Adipocyte (in vitro differentiated cells): ENCODE results near the gene TAF1A.

Experiments used
- DNase-seq: peaks from one replicate; pipeline ENCODE4 v3.0.0-alpha.2; 2015; ENCODE audit warnings: low read depth
- H3K27me3 ChIP-seq: replicated peaks from 2 replicates; pipeline ENCODE4 v1.7.0; 2013; ENCODE audit warnings: mild to moderate bottlenecking, low read length, moderate library complexity; ENCODE audit not compliant: control insufficient read depth, insufficient read depth
- H3K36me3 ChIP-seq: 2 replicates; pipeline ENCODE4 v1.7.0; 2013; ENCODE audit warnings: low read length, mild to moderate bottlenecking, moderate library complexity; ENCODE audit not compliant: control insufficient read depth, insufficient read depth, severe bottlenecking
- H3K4me1 ChIP-seq: 2 replicates; pipeline ENCODE4 v1.7.0; 2013; ENCODE audit warnings: mild to moderate bottlenecking, low read length, moderate library complexity; ENCODE audit not compliant: control insufficient read depth, insufficient read depth
- H3K4me3 ChIP-seq: 2 replicates; pipeline ENCODE4 v1.7.0; 2013; ENCODE audit warnings: mild to moderate bottlenecking, low read length, moderate library complexity
- H3K9ac ChIP-seq: 2 replicates; pipeline ENCODE4 v1.7.0; 2013; ENCODE audit warnings: mild to moderate bottlenecking, low read length, moderate library complexity
- H3K9me3 ChIP-seq: 2 replicates; pipeline ENCODE4 v1.7.0; 2013; ENCODE audit warnings: mild to moderate bottlenecking, low read length, moderate library complexity; ENCODE audit not compliant: control insufficient read depth

TAF1A gene

DNA sequence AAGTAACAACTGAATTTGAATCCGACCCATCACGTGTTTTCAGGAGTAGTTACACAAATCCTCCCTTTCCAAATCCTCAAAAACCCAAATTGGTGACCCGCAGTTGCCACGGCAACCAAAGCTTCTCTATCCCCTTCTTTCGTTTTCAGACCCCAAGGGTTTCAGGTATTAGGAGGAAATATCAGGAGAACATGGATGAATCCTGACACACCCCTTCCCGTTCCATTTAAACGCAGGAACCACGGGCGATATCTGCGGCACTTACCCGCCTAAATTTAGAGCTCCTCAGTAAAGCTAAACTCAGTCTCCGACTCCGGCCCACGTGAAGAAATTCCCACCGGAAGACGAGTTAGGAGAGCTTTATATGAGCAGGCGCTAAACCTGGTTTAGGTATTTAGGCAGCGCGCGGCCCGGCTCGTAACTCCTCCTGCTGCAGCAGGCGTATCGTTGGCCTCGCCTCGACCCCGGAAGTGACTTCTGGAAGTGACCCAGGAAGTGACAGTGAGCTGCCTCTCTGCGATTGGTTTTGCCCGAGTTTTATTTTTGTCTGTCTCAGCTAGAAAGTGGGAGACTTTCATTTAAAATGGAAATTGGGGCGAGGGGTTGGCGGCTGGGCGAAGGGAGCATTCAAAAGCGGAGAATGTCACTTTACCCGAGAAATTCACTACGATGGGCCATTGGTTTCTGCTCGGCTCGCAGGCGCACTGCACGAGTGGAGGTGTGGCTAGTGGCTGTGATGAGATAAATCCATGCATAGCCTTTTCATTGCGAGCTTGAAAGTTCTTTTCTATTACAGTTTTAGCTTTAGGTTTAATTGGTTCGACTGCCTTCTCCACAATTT lies at the start of gene TAF1A:
TAF1A (minus strand) TSS at position 472 of the 841 bp plus-strand sequence.
- peaks cover 16% of the 10 kb centered on the region for H3K36me3 ChIP-seq
- DNase-seq, result peak; percentile 93

DNA sequence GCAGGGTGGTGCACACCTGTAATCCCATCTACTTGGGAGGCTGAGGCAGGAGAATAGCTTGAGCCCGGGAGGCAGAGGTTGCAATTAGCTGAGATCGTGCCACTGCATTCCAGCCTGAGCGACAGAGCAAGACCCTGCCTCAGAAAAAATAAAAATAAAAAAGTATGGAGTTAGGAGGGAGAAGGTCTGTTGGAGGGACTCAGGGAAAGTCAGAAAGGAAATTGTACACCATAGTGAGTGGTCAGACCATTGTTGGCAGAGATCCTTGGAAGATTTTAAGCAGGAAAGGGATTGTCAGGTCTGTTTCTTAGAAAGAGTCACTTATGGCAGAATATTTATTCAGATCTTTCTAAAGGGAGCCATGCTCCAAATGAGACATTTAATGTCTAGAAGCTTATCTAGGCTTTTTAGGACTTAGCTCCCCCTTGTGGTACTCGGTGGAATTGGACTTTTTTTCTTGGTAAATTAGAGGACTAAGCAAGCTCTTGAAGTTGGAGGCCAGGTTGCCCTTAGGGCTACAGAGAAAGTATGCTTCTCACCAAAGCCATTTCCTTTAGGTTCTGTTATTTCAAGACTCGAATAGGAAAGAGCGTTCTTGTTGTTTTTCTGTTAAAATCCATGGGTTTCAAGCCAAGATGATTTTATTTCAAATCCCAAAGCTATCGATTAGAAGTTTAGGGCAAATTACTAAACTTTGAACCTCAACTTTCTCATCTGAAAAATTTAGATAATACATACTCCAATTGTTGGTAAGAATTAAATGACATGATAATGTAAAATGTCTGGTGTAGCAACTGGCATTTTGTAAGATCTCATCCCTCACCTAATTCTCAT lies 44.7 kb upstream of the TAF1A start:
- peak; percentile 96 for DNase-seq
- H3K9ac ChIP-seq, result peak overlapping the region; percentile 50
- H3K27me3 ChIP-seq, result no peaks in the 10 kb centered on the region
- no peak overlapping the region for H3K4me3 ChIP-seq
- peaks cover 62% of the 10 kb centered on the region for H3K36me3 ChIP-seq
- no peaks in the 10 kb centered on the region for H3K9me3 ChIP-seq
- peaks cover 7% of the 10 kb centered on the region for H3K4me1 ChIP-seq

More for the DNA sequence above, at the start of gene TAF1A:
- Histone ChIP-seq H3K4me1 (peaks cover 16% of the 10 kb centered on the region), H3K4me3 (peak within 1 kb of the TSS; percentile 97), H3K9me3 (no peaks in the 10 kb centered on the region), H3K9ac (peak within 1 kb of the TSS; percentile 91), H3K27me3 (no peaks in the 10 kb centered on the region)

DNA sequence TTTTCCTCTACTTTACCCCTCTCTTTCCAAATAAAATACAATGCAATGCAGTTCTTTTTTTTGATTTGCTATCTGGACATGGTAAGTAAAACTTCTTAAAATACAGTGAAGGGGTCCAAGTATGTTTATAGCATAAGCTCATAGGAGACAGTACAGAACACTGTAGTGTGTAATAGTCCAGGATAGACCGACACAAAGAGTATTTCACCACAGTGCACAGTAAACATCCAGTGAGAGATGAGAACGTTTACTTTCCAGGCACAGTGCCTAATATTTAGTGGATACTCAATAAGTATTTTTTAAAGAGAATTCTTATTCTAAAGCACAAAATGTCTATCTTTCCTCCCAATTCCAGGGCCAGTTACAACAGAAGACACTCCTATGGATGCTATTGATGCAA lies 43.0 kb upstream of the TAF1A start:
- peaks cover 66% of the 10 kb centered on the region for H3K36me3 ChIP-seq
- no peaks in the 10 kb centered on the region for H3K9me3 ChIP-seq
- peaks cover 8% of the 10 kb centered on the region for H3K4me1 ChIP-seq
- no peaks in the 10 kb centered on the region for H3K27me3 ChIP-seq
- H3K4me3 ChIP-seq, result no peak overlapping the region
- peak overlapping the region; percentile 12 for H3K9ac ChIP-seq
- no peak for DNase-seq

GRCh38 chr1:222631611-222632208 lies 42.0 kb upstream of the TAF1A start:
- Histone ChIP-seq H3K9me3 (no peaks in the 10 kb centered on the region), H3K9ac (peak overlapping the region; percentile 14), H3K4me1 (peaks cover 18% of the 10 kb centered on the region), H3K27me3 (no peaks in the 10 kb centered on the region), H3K36me3 (peaks cover 68% of the 10 kb centered on the region), H3K4me3 (no peak overlapping the region)
- peak; percentile 63 for DNase-seq

- no peaks in the 10 kb centered on the region for H3K27me3 ChIP-seq
- peak; percentile 31 for DNase-seq
- H3K4me1 ChIP-seq, result peaks cover 19% of the 10 kb centered on the region
- no peaks in the 10 kb centered on the region for H3K9me3 ChIP-seq
- no peak overlapping the region for H3K9ac ChIP-seq
- H3K36me3 ChIP-seq, result peaks cover 66% of the 10 kb centered on the region
- no peak overlapping the region for H3K4me3 ChIP-seq
Measured at GRCh38 chr1:222629921-222630535, 40.3 kb upstream of the TAF1A start.

GRCh38 chr1:222627232-222627631 lies 37.5 kb upstream of the TAF1A start:
- peaks cover 73% of the 10 kb centered on the region for H3K36me3 ChIP-seq
- peak; percentile 30 for DNase-seq

GRCh38 chr1:222624214-222624613 lies 34.5 kb upstream of the TAF1A start:
- Histone ChIP-seq H3K9me3 (no peaks in the 10 kb centered on the region), H3K4me3 (no peak overlapping the region), H3K4me1 (peaks cover 17% of the 10 kb centered on the region), H3K9ac (no peak overlapping the region), H3K27me3 (no peaks in the 10 kb centered on the region), H3K36me3 (peaks cover 50% of the 10 kb centered on the region)
- no peak for DNase-seq

More at GRCh38 chr1:222627232-222627631, 37.5 kb upstream of the TAF1A start:
- H3K9me3 ChIP-seq, result no peaks in the 10 kb centered on the region
- H3K4me1 ChIP-seq, result peaks cover 12% of the 10 kb centered on the region
- H3K4me3 ChIP-seq, result peak overlapping the region; percentile 26
- H3K9ac ChIP-seq, result no peak overlapping the region
- H3K27me3 ChIP-seq, result no peaks in the 10 kb centered on the region

GRCh38 chr1:222623458-222623857 lies 33.7 kb upstream of the TAF1A start:
- Histone ChIP-seq H3K4me3 (no peak overlapping the region), H3K27me3 (no peaks in the 10 kb centered on the region), H3K36me3 (peaks cover 42% of the 10 kb centered on the region), H3K9me3 (no peaks in the 10 kb centered on the region), H3K9ac (no peak overlapping the region), H3K4me1 (peaks cover 19% of the 10 kb centered on the region)
- DNase-seq, result no peak

- Histone ChIP-seq H3K4me1 (peaks cover 19% of the 10 kb centered on the region), H3K9ac (no peak overlapping the region), H3K9me3 (no peaks in the 10 kb centered on the region), H3K27me3 (no peaks in the 10 kb centered on the region), H3K4me3 (no peak overlapping the region), H3K36me3 (peaks cover 35% of the 10 kb centered on the region)
- no peak for DNase-seq
Measured at GRCh38 chr1:222622765-222623164, 33.0 kb upstream of the TAF1A start.

DNA sequence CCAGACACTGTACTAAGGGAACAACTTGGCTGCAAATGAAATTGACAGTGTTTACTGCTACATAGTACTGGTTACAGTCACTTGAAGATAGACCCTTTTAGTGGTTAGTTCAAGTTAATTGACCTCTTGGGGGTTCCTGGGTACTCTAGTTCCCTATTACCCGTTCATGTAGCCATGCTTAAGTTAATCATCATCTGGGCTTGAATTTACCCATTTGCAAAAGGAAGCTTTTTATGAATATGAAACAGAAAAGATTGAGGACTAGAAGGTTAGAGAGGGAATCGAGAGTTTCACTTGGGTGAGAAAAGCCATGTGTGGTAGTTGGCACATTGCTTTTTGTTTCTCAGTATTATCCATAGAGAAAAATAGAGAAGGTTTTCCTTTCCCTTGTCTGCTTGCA lies 30.8 kb upstream of the TAF1A start:
- DNase-seq, result no peak
- no peaks in the 10 kb centered on the region for H3K9me3 ChIP-seq
- no peak overlapping the region for H3K4me3 ChIP-seq
- peaks cover 28% of the 10 kb centered on the region for H3K36me3 ChIP-seq
- H3K9ac ChIP-seq, result no peak overlapping the region
- no peaks in the 10 kb centered on the region for H3K27me3 ChIP-seq
- peaks cover 22% of the 10 kb centered on the region for H3K4me1 ChIP-seq
